ENCODE data around the gene FBXL13. TPM values are rescaled to one million over a fixed set of nuclear protein-coding genes. Genes with fewer than 3 reads are reported as not detected.
A peak's percentile ranks its signal among the peaks of the same experiment; 100 is the strongest.
"Not testable (repeated sequence)": the region's sequence is repeated elsewhere in the genome, so short reads cannot be mapped to it uniquely, and the experiment has no call there.

Gene FBXL13
- total and polyA plus RNA-seq, 5 donors from 2014 or later: 0.19 to 0.42 TPM; not detected in 3

GRCh38 chr7:102981451-102981850, 93.1 kb downstream of the FBXL13 start:
- no peaks in the 10 kb centered on the region for H3K4me1 Mint-ChIP-seq
- Histone ChIP-seq H3K27ac (ENCODE audit: insufficient read depth, low read length, poor library complexity, severe bottlenecking) (no peak overlapping the region), H3K27me3 (ENCODE audit: control insufficient read depth, insufficient read depth, low read length) (no peaks in the 10 kb centered on the region), H3K4me3 (ENCODE audit: low read depth, low read length) (no peak overlapping the region), H3K4me1 (ENCODE audit: control insufficient read depth, insufficient read depth, low read length, poor library complexity, severe bottlenecking) (no peaks in the 10 kb centered on the region), H3K36me3 (ENCODE audit: control insufficient read depth, insufficient read depth, low read length) (no peaks in the 10 kb centered on the region), H3K9me3 (ENCODE audit: control insufficient read depth in 2 of 2, low read length in 2 of 2) (no peaks in the 10 kb centered on the region)
- H3K27me3 Mint-ChIP-seq: no peaks in the 10 kb centered on the region
- peaks cover 0 to 2% (median 0%) of the 10 kb centered on the region in 7 donors for H3K9me3 Mint-ChIP-seq
- no peaks in the 10 kb centered on the region for H3K36me3 Mint-ChIP-seq
- ATAC-seq (ENCODE audit: low read depth in 2 of 2): no peak
- no peak overlapping the region for H3K4me3 Mint-ChIP-seq
- no peak overlapping the region for H3K27ac Mint-ChIP-seq
- no peak for DNase-seq

- no peaks in the 10 kb centered on the region for H3K4me1 Mint-ChIP-seq
- no peaks in the 10 kb centered on the region for H3K27me3 ChIP-seq (ENCODE audit: control insufficient read depth, insufficient read depth, low read length)
- no peak for ATAC-seq (ENCODE audit: low read depth in 2 of 2)
These were observed 94.9 kb downstream of the FBXL13 start for GRCh38 chr7:102979670-102980069.

GRCh38 chr7:102978284-102978683, 96.3 kb downstream of the FBXL13 start:
- H3K27ac Mint-ChIP-seq: no peak overlapping the region
- Histone ChIP-seq H3K27ac (ENCODE audit: insufficient read depth, low read length, poor library complexity, severe bottlenecking) (no peak overlapping the region), H3K9me3 (ENCODE audit: control insufficient read depth in 2 of 2, low read length in 2 of 2) (no peaks in the 10 kb centered on the region), H3K4me1 (ENCODE audit: control insufficient read depth, insufficient read depth, low read length, poor library complexity, severe bottlenecking) (no peaks in the 10 kb centered on the region), H3K36me3 (ENCODE audit: control insufficient read depth, insufficient read depth, low read length) (no peaks in the 10 kb centered on the region), H3K4me3 (ENCODE audit: low read depth, low read length) (no peak overlapping the region), H3K27me3 (ENCODE audit: control insufficient read depth, insufficient read depth, low read length) (no peaks in the 10 kb centered on the region)
- no peaks in the 10 kb centered on the region for H3K9me3 Mint-ChIP-seq
- ATAC-seq (ENCODE audit: low read depth in 2 of 2) (no peak), DNase-seq (no peak)
- H3K4me1 Mint-ChIP-seq: no peaks in the 10 kb centered on the region
- H3K4me3 Mint-ChIP-seq: no peak overlapping the region
- no peaks in the 10 kb centered on the region for H3K36me3 Mint-ChIP-seq
- H3K27me3 Mint-ChIP-seq: peaks cover 4% of the 10 kb centered on the region

More at GRCh38 chr7:102979670-102980069, 94.9 kb downstream of the FBXL13 start:
- Histone ChIP-seq H3K4me3 (ENCODE audit: low read depth, low read length) (no peak overlapping the region), H3K27ac (ENCODE audit: insufficient read depth, low read length, poor library complexity, severe bottlenecking) (no peak overlapping the region), H3K9me3 (ENCODE audit: control insufficient read depth in 2 of 2, low read length in 2 of 2) (no peaks in the 10 kb centered on the region), H3K36me3 (ENCODE audit: control insufficient read depth, insufficient read depth, low read length) (no peaks in the 10 kb centered on the region), H3K4me1 (ENCODE audit: control insufficient read depth, insufficient read depth, low read length, poor library complexity, severe bottlenecking) (no peaks in the 10 kb centered on the region)
- Mint-ChIP-seq H3K36me3 (no peaks in the 10 kb centered on the region), H3K4me3 (no peak overlapping the region), H3K9me3 (no peaks in the 10 kb centered on the region), H3K27ac (no peak overlapping the region), H3K27me3 (peaks cover 4% of the 10 kb centered on the region)
- DNase-seq: no peak

GRCh38 chr7:102977586-102977985, 97.0 kb downstream of the FBXL13 start:
- H3K4me1 Mint-ChIP-seq; H3K36me3 ChIP-seq (ENCODE audit: control insufficient read depth, insufficient read depth, low read length); H3K36me3 Mint-ChIP-seq; H3K4me3 ChIP-seq (ENCODE audit: low read depth, low read length); H3K9me3 ChIP-seq (ENCODE audit: control insufficient read depth in 2 of 2, low read length in 2 of 2); H3K27me3 ChIP-seq (ENCODE audit: control insufficient read depth, insufficient read depth, low read length); H3K9me3 Mint-ChIP-seq; DNase-seq; H3K27ac Mint-ChIP-seq; H3K4me3 Mint-ChIP-seq; H3K4me1 ChIP-seq (ENCODE audit: control insufficient read depth, insufficient read depth, low read length, poor library complexity, severe bottlenecking); ATAC-seq (ENCODE audit: low read depth in 2 of 2); H3K27me3 Mint-ChIP-seq; H3K27ac ChIP-seq (ENCODE audit: insufficient read depth, low read length, poor library complexity, severe bottlenecking): not testable (repeated sequence)

- H3K9me3 Mint-ChIP-seq: no peaks in the 10 kb centered on the region
- no peak overlapping the region for H3K4me3 Mint-ChIP-seq
- no peaks in the 10 kb centered on the region for H3K4me1 ChIP-seq (ENCODE audit: control insufficient read depth, insufficient read depth, low read length, poor library complexity, severe bottlenecking)
- no peaks in the 10 kb centered on the region for H3K4me1 Mint-ChIP-seq
- H3K27me3 ChIP-seq (ENCODE audit: control insufficient read depth, insufficient read depth, low read length): no peaks in the 10 kb centered on the region
- DNase-seq: no peak
- no peak for ATAC-seq (ENCODE audit: low read depth in 2 of 2)
- H3K27ac ChIP-seq (ENCODE audit: insufficient read depth, low read length, poor library complexity, severe bottlenecking): no peak overlapping the region
- no peak overlapping the region for H3K4me3 ChIP-seq (ENCODE audit: low read depth, low read length)
- peaks cover 4% of the 10 kb centered on the region for H3K27me3 Mint-ChIP-seq
- H3K36me3 ChIP-seq (ENCODE audit: control insufficient read depth, insufficient read depth, low read length): no peaks in the 10 kb centered on the region
- no peaks in the 10 kb centered on the region for H3K36me3 Mint-ChIP-seq
- H3K9me3 ChIP-seq (ENCODE audit: control insufficient read depth in 2 of 2, low read length in 2 of 2): no peaks in the 10 kb centered on the region
- peak overlapping the region in 1 of 3 donors; percentile 79 for H3K27ac Mint-ChIP-seq
These were observed 98.1 kb downstream of the FBXL13 start for GRCh38 chr7:102976493-102976892.

GRCh38 chr7:102975854-102976253, 98.7 kb downstream of the FBXL13 start:
- no peaks in the 10 kb centered on the region for H3K36me3 ChIP-seq (ENCODE audit: control insufficient read depth, insufficient read depth, low read length)
- H3K4me3 Mint-ChIP-seq: no peak overlapping the region
- H3K9me3 ChIP-seq (ENCODE audit: control insufficient read depth in 2 of 2, low read length in 2 of 2): no peaks in the 10 kb centered on the region
- H3K4me1 Mint-ChIP-seq: no peaks in the 10 kb centered on the region
- no peaks in the 10 kb centered on the region for H3K9me3 Mint-ChIP-seq
- no peak for DNase-seq
- no peaks in the 10 kb centered on the region for H3K27me3 ChIP-seq (ENCODE audit: control insufficient read depth, insufficient read depth, low read length)
- H3K4me1 ChIP-seq (ENCODE audit: control insufficient read depth, insufficient read depth, low read length, poor library complexity, severe bottlenecking): no peaks in the 10 kb centered on the region
- ATAC-seq (ENCODE audit: low read depth in 2 of 2): no peak
- peaks cover 4% of the 10 kb centered on the region for H3K27me3 Mint-ChIP-seq
- H3K4me3 ChIP-seq (ENCODE audit: low read depth, low read length): no peak overlapping the region
- no peaks in the 10 kb centered on the region for H3K36me3 Mint-ChIP-seq
- H3K27ac Mint-ChIP-seq: peak overlapping the region in 1 of 3 donors; percentile 79
- no peak overlapping the region for H3K27ac ChIP-seq (ENCODE audit: insufficient read depth, low read length, poor library complexity, severe bottlenecking)

- H3K4me1 Mint-ChIP-seq: no peaks in the 10 kb centered on the region
These were observed 100.0 kb downstream of the FBXL13 start for GRCh38 chr7:102974366-102975236.

More at GRCh38 chr7:102974366-102975236, 100.0 kb downstream of the FBXL13 start:
- Histone ChIP-seq H3K36me3 (ENCODE audit: control insufficient read depth, insufficient read depth, low read length) (no peaks in the 10 kb centered on the region), H3K4me3 (ENCODE audit: low read depth, low read length) (no peak overlapping the region), H3K27me3 (ENCODE audit: control insufficient read depth, insufficient read depth, low read length) (no peaks in the 10 kb centered on the region), H3K27ac (ENCODE audit: insufficient read depth, low read length, poor library complexity, severe bottlenecking) (no peak overlapping the region), H3K9me3 (ENCODE audit: control insufficient read depth in 2 of 2, low read length in 2 of 2) (no peaks in the 10 kb centered on the region), H3K4me1 (ENCODE audit: control insufficient read depth, insufficient read depth, low read length, poor library complexity, severe bottlenecking) (no peaks in the 10 kb centered on the region)
- Mint-ChIP-seq H3K27ac (no peak overlapping the region), H3K36me3 (no peaks in the 10 kb centered on the region), H3K9me3 (no peaks in the 10 kb centered on the region), H3K4me3 (no peak overlapping the region), H3K27me3 (peaks cover 4% of the 10 kb centered on the region)
- DNase-seq (no peak), ATAC-seq (ENCODE audit: low read depth in 2 of 2) (no peak)
